Activated T-cell treated with anti-CD3 and anti-CD28 coated beads, Interleukin-2, amount 50 U/mL, for 72 hours (primary cell): Measurements from ENCODE around the gene LCLAT1. TPM values are rescaled to one million over a fixed set of nuclear protein-coding genes. Genes with fewer than 3 reads are reported as not detected.
"Not testable (repeated sequence)": the region's sequence is repeated elsewhere in the genome, so short reads cannot be mapped to it uniquely, and the experiment has no call there.

Source experiments
- ATAC-seq, 2 donors: fragments of 150-1000 bp; cut with Tn5 transposase; replicated peaks in 1 of 2; 2 replicates each; pipeline ENCODE4 v1.10.0; 2021; ENCODE audit warnings: moderate library complexity in 2 of 2, mild to moderate bottlenecking in 1 of 2
- DNase-seq, 2 donors: peaks; one replicate each; pipeline ENCODE4 v3.0.0; 2021 to 2022; ENCODE audit warnings: mixed read lengths in 1 of 2
- H3K27ac Mint-ChIP-seq: one replicate; pipeline ENCODE4 v1.8.0; 2022; ENCODE audit warnings: mild to moderate bottlenecking, moderate library complexity, mixed read lengths
- H3K27me3 Mint-ChIP-seq: one replicate; pipeline ENCODE4 v1.8.0; 2022; ENCODE audit warnings: low read depth, mixed read lengths
- H3K36me3 Mint-ChIP-seq, 2 donors: one replicate each; pipeline ENCODE4 v1.8.0; 2022; ENCODE audit warnings: mixed read lengths in 2 of 2, mild to moderate bottlenecking in 1 of 2; ENCODE audit not compliant: insufficient read depth in 2 of 2
- H3K4me1 Mint-ChIP-seq: one replicate; pipeline ENCODE4 v1.8.0; 2022; ENCODE audit warnings: low read depth, mixed read lengths
- H3K4me3 Mint-ChIP-seq, 2 donors: one replicate each; pipeline ENCODE4 v1.8.0; 2022; ENCODE audit warnings: mild to moderate bottlenecking in 2 of 2, mixed read lengths in 2 of 2, moderate library complexity in 2 of 2
- H3K9me3 Mint-ChIP-seq, 2 donors: one replicate each; pipeline ENCODE4 v1.8.0; 2022; ENCODE audit warnings: mixed read lengths in 2 of 2
- total RNA-seq, 2 donors: library from RNA; stranded (reverse); gene quantifications; one replicate each; pipeline ENCODE4 v1.2.3, GENCODE V29; 2022

LCLAT1 gene
- total RNA-seq, 2 donors from 2014 or later = 46.6 to 51.6 TPM

- H3K4me1 Mint-ChIP-seq = no peaks in the 10 kb centered on the region
- peaks cover 7 to 8% of the 10 kb centered on the region in 2 donors for H3K36me3 Mint-ChIP-seq
- H3K27me3 Mint-ChIP-seq = no peaks in the 10 kb centered on the region
- H3K4me3 Mint-ChIP-seq = no peak overlapping the region
- no peak overlapping the region for H3K27ac Mint-ChIP-seq
- no peak for DNase-seq
- ATAC-seq = no peak
- no peaks in the 10 kb centered on the region for H3K9me3 Mint-ChIP-seq
Measured at GRCh38 chr2:30641765-30642345, 194.8 kb downstream of the LCLAT1 start.

- not testable (repeated sequence) for H3K4me1 Mint-ChIP-seq, ATAC-seq, H3K4me3 Mint-ChIP-seq, H3K36me3 Mint-ChIP-seq, H3K27ac Mint-ChIP-seq, H3K27me3 Mint-ChIP-seq, H3K9me3 Mint-ChIP-seq, DNase-seq
Measured at GRCh38 chr2:30643013-30643412, 196.0 kb downstream of the LCLAT1 start.

- no peak overlapping the region for H3K4me3 Mint-ChIP-seq
- no peaks in the 10 kb centered on the region for H3K27me3 Mint-ChIP-seq
- H3K36me3 Mint-ChIP-seq = peaks cover 5 to 8% of the 10 kb centered on the region in 2 donors
- H3K27ac Mint-ChIP-seq = no peak overlapping the region
- H3K9me3 Mint-ChIP-seq = no peaks in the 10 kb centered on the region
- no peak for ATAC-seq
- no peaks in the 10 kb centered on the region for H3K4me1 Mint-ChIP-seq
- no peak for DNase-seq
Measured at GRCh38 chr2:30643674-30644073, 196.6 kb downstream of the LCLAT1 start.

GRCh38 chr2:30645081-30645744 is 198.2 kb downstream of the LCLAT1 start:
- H3K4me1 Mint-ChIP-seq = no peaks in the 10 kb centered on the region
- peaks cover 1 to 6% of the 10 kb centered on the region in 2 donors for H3K36me3 Mint-ChIP-seq
- H3K27me3 Mint-ChIP-seq = no peaks in the 10 kb centered on the region
- H3K4me3 Mint-ChIP-seq = no peak overlapping the region
- DNase-seq (no peak), ATAC-seq (no peak)
- H3K9me3 Mint-ChIP-seq = no peaks in the 10 kb centered on the region
- H3K27ac Mint-ChIP-seq = no peak overlapping the region

GRCh38 chr2:30645745-30646119 is 198.7 kb downstream of the LCLAT1 start:
- no peaks in the 10 kb centered on the region for H3K27me3 Mint-ChIP-seq
- no peak overlapping the region for H3K4me3 Mint-ChIP-seq
- DNase-seq (no peak), ATAC-seq (no peak)
- peaks cover 1 to 5% of the 10 kb centered on the region in 2 donors for H3K36me3 Mint-ChIP-seq
- H3K4me1 Mint-ChIP-seq = no peaks in the 10 kb centered on the region
- no peak overlapping the region for H3K27ac Mint-ChIP-seq
- H3K9me3 Mint-ChIP-seq = no peaks in the 10 kb centered on the region

- no peak for DNase-seq
- Mint-ChIP-seq H3K9me3 (no peaks in the 10 kb centered on the region), H3K27ac (no peak overlapping the region), H3K27me3 (no peaks in the 10 kb centered on the region), H3K4me1 (no peaks in the 10 kb centered on the region), H3K36me3 (peaks cover 0 to 2% of the 10 kb centered on the region in 2 donors), H3K4me3 (no peak overlapping the region)
- no peak for ATAC-seq
Measured at GRCh38 chr2:30647752-30648457, 200.9 kb downstream of the LCLAT1 start.

- H3K27ac Mint-ChIP-seq = no peak overlapping the region
- DNase-seq (no peak), ATAC-seq (no peak)
- no peaks in the 10 kb centered on the region for H3K9me3 Mint-ChIP-seq
- H3K36me3 Mint-ChIP-seq = peaks cover 0 to 2% of the 10 kb centered on the region in 2 donors
- no peaks in the 10 kb centered on the region for H3K27me3 Mint-ChIP-seq
- H3K4me1 Mint-ChIP-seq = no peaks in the 10 kb centered on the region
- H3K4me3 Mint-ChIP-seq = no peak overlapping the region
Measured at GRCh38 chr2:30649278-30649677, 202.2 kb downstream of the LCLAT1 start.

- no peak for DNase-seq
- Mint-ChIP-seq H3K4me3 (no peak overlapping the region), H3K36me3 (no peaks in the 10 kb centered on the region), H3K9me3 (no peaks in the 10 kb centered on the region), H3K27me3 (no peaks in the 10 kb centered on the region), H3K4me1 (no peaks in the 10 kb centered on the region), H3K27ac (no peak overlapping the region)
- ATAC-seq = no peak
Measured at GRCh38 chr2:30649828-30650227, 202.8 kb downstream of the LCLAT1 start.

- ATAC-seq (no peak), DNase-seq (no peak)
- Mint-ChIP-seq H3K9me3 (no peaks in the 10 kb centered on the region), H3K36me3 (no peaks in the 10 kb centered on the region), H3K27ac (no peak overlapping the region), H3K4me1 (no peaks in the 10 kb centered on the region), H3K4me3 (no peak overlapping the region), H3K27me3 (no peaks in the 10 kb centered on the region)
Measured at GRCh38 chr2:30652271-30652915, 205.3 kb downstream of the LCLAT1 start.

GRCh38 chr2:30653847-30654246 is 206.8 kb downstream of the LCLAT1 start:
- peak; percentile 87 to 91 for ATAC-seq

GRCh38 chr2:30654404-30654803 is 207.4 kb downstream of the LCLAT1 start:
- Mint-ChIP-seq H3K36me3 (no peaks in the 10 kb centered on the region), H3K4me1 (no peaks in the 10 kb centered on the region)
- no peak for ATAC-seq

More at GRCh38 chr2:30653847-30654246, 206.8 kb downstream of the LCLAT1 start:
- Mint-ChIP-seq H3K9me3 (no peaks in the 10 kb centered on the region), H3K27me3 (no peaks in the 10 kb centered on the region), H3K4me3 (no peak overlapping the region), H3K4me1 (no peaks in the 10 kb centered on the region), H3K36me3 (no peaks in the 10 kb centered on the region), H3K27ac (no peak overlapping the region)
- DNase-seq = peak; percentile 12 to 35

GRCh38 chr2:30655211-30655610 is 208.2 kb downstream of the LCLAT1 start:
- Mint-ChIP-seq H3K9me3 (no peaks in the 10 kb centered on the region), H3K36me3 (no peaks in the 10 kb centered on the region), H3K27me3 (no peaks in the 10 kb centered on the region), H3K4me1 (no peaks in the 10 kb centered on the region), H3K4me3 (no peak overlapping the region), H3K27ac (no peak overlapping the region)
- DNase-seq (no peak), ATAC-seq (no peak)

More at GRCh38 chr2:30654404-30654803, 207.4 kb downstream of the LCLAT1 start:
- no peaks in the 10 kb centered on the region for H3K9me3 Mint-ChIP-seq
- H3K27ac Mint-ChIP-seq = no peak overlapping the region
- H3K27me3 Mint-ChIP-seq = no peaks in the 10 kb centered on the region
- no peak for DNase-seq
- H3K4me3 Mint-ChIP-seq = no peak overlapping the region

GRCh38 chr2:30655660-30656059 is 208.6 kb downstream of the LCLAT1 start:
- no peak for DNase-seq
- no peak for ATAC-seq
- no peaks in the 10 kb centered on the region for H3K27me3 Mint-ChIP-seq
- no peaks in the 10 kb centered on the region for H3K9me3 Mint-ChIP-seq
- no peaks in the 10 kb centered on the region for H3K36me3 Mint-ChIP-seq
- no peak overlapping the region for H3K27ac Mint-ChIP-seq
- no peaks in the 10 kb centered on the region for H3K4me1 Mint-ChIP-seq
- H3K4me3 Mint-ChIP-seq = no peak overlapping the region
